A673 (cell line): ENCODE measurements around the gene IPP.

Source experiments
- EZH2 ChIP-seq: fragments of 200-600 bp; sonication (generic); IDR thresholded peaks from 2 replicates; pipeline ENCODE4 v1.6.1; 2017; ENCODE audit warnings: borderline replicate concordance, low read depth, mild to moderate bottlenecking, mixed read lengths, antibody characterized with exemption, low read length; ENCODE audit not compliant: poor library complexity, severe bottlenecking
- TF ChIP-seq, protein P1 (sequence below): fragments of 300-800, 200-600 bp; sonication (generic); conservative IDR thresholded peaks from 2 replicates; pipeline ENCODE4 v1.5.1; 2017; ENCODE audit warnings: low read depth, mild to moderate bottlenecking, antibody characterized with exemption, low read length, moderate library complexity, mixed read lengths

DNA sequence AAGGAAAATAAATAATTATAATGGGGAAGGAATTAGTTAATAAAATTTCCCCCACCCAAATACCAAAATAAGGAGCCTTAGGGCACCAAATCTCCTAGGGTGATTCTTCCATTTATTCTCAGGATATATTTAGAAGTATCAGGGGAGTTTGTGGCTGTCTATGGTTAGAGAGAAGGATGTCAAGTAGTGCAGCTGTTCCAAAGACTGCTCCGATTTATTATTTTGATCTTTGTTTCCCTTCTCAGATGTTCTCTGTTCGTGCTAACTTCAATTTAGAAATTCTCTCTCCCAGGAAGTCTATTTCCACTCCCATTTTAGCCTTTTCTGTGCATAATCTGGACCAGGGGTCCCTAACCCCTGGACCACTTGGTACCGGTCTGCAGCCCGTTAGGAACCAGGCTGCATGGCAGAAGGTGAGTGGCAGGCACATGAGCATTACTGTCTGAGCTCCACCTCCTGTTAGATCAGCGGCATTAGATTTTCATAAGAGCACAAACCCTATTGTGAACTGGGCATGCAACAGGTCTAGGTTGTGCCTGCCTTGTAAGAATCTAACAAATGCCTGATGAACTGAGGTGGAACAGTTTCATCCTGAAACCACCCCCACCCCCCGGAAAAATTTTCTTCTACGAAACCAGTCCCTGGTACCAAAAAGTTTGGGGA is 43.6 kb upstream of the IPP start:
- TF ChIP-seq, protein P1, sequence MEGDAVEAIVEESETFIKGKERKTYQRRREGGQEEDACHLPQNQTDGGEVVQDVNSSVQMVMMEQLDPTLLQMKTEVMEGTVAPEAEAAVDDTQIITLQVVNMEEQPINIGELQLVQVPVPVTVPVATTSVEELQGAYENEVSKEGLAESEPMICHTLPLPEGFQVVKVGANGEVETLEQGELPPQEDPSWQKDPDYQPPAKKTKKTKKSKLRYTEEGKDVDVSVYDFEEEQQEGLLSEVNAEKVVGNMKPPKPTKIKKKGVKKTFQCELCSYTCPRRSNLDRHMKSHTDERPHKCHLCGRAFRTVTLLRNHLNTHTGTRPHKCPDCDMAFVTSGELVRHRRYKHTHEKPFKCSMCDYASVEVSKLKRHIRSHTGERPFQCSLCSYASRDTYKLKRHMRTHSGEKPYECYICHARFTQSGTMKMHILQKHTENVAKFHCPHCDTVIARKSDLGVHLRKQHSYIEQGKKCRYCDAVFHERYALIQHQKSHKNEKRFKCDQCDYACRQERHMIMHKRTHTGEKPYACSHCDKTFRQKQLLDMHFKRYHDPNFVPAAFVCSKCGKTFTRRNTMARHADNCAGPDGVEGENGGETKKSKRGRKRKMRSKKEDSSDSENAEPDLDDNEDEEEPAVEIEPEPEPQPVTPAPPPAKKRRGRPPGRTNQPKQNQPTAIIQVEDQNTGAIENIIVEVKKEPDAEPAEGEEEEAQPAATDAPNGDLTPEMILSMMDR, result no peak
- no peak for TF ChIP-seq EZH2
